Measurements from ENCODE around the gene LSAMP. TPM values are rescaled to one million over a fixed set of nuclear protein-coding genes. Genes with fewer than 3 reads are reported as not detected.

Gene LSAMP
- total RNA-seq, 1 experiment from 2014 or later: not detected

- intact Hi-C loops (cut with micrococcal nuclease; ENCODE audit: unreplicated experiment): no loop called here
- no peaks in the 10 kb centered on the region for H3K27me3 ChIP-seq (replicated peaks; ENCODE audit: control insufficient read depth, insufficient read depth, low read length)
- Mint-ChIP-seq H3K9me3 (ENCODE audit: unreplicated experiment) (no peaks in the 10 kb centered on the region), H3K27me3 (ENCODE audit: insufficient read depth, unreplicated experiment) (peaks cover 5% of the 10 kb centered on the region), H3K36me3 (ENCODE audit: insufficient read depth, unreplicated experiment) (no peaks in the 10 kb centered on the region), H3K4me1 (ENCODE audit: low read depth, unreplicated experiment) (no peaks in the 10 kb centered on the region), H3K27ac (ENCODE audit: unreplicated experiment) (no peak overlapping the region), H3K4me3 (ENCODE audit: unreplicated experiment) (no peak overlapping the region)
- ChIA-PET CTCF (no interaction called here), POLR2A (no interaction called here)
- H3K4me1 ChIP-seq: no peaks in the 10 kb centered on the region
- DNase-seq: no peak
- no peaks in the 10 kb centered on the region for H3K9me3 ChIP-seq
- no peaks in the 10 kb centered on the region for H3K36me3 ChIP-seq (ENCODE audit: control insufficient read depth, insufficient read depth, low read length)
- no peak overlapping the region for H3K4me3 ChIP-seq (ENCODE audit: low read depth, low read length)
- no TSS peak for BruUV-seq (replicated peaks)
- no peak for TF ChIP-seq CTCF (IDR thresholded peaks at IDR 0.05; ENCODE audit: insufficient read depth in 1 of 2, low read depth in 1 of 2, low read length in 1 of 2, severe bottlenecking in 1 of 2, unreplicated experiment in 1 of 2)
These were observed 394.2 kb downstream of the LSAMP start for GRCh38 chr3:116051040-116051439.

GRCh38 chr3:116050311-116050915, 394.9 kb downstream of the LSAMP start:
- ChIA-PET POLR2A (no interaction called here), CTCF (no interaction called here)
- Mint-ChIP-seq H3K27me3 (ENCODE audit: insufficient read depth, unreplicated experiment) (peaks cover 5% of the 10 kb centered on the region), H3K4me3 (ENCODE audit: unreplicated experiment) (no peak overlapping the region), H3K4me1 (ENCODE audit: low read depth, unreplicated experiment) (no peaks in the 10 kb centered on the region), H3K27ac (ENCODE audit: unreplicated experiment) (no peak overlapping the region), H3K36me3 (ENCODE audit: insufficient read depth, unreplicated experiment) (no peaks in the 10 kb centered on the region), H3K9me3 (ENCODE audit: unreplicated experiment) (no peaks in the 10 kb centered on the region)
- Histone ChIP-seq H3K27me3 (replicated peaks; ENCODE audit: control insufficient read depth, insufficient read depth, low read length) (no peaks in the 10 kb centered on the region), H3K4me3 (ENCODE audit: low read depth, low read length) (no peak overlapping the region), H3K4me1 (no peaks in the 10 kb centered on the region), H3K9me3 (no peaks in the 10 kb centered on the region), H3K36me3 (ENCODE audit: control insufficient read depth, insufficient read depth, low read length) (no peaks in the 10 kb centered on the region)
- intact Hi-C loops (cut with micrococcal nuclease; ENCODE audit: unreplicated experiment): no loop called here
- DNase-seq: no peak
- BruUV-seq (replicated peaks): no TSS peak
- TF ChIP-seq CTCF (IDR thresholded peaks at IDR 0.05; ENCODE audit: insufficient read depth in 1 of 2, low read depth in 1 of 2, low read length in 1 of 2, severe bottlenecking in 1 of 2, unreplicated experiment in 1 of 2): no peak

- H3K4me3 Mint-ChIP-seq (ENCODE audit: unreplicated experiment): no peak overlapping the region
- H3K36me3 ChIP-seq (ENCODE audit: control insufficient read depth, insufficient read depth, low read length): no peaks in the 10 kb centered on the region
- POLR2A ChIA-PET: no interaction called here
- no peak for TF ChIP-seq CTCF (IDR thresholded peaks at IDR 0.05; ENCODE audit: insufficient read depth in 1 of 2, low read depth in 1 of 2, low read length in 1 of 2, severe bottlenecking in 1 of 2, unreplicated experiment in 1 of 2)
- H3K4me1 ChIP-seq: no peaks in the 10 kb centered on the region
- no TSS peak for BruUV-seq (replicated peaks)
- peaks cover 5% of the 10 kb centered on the region for H3K27me3 Mint-ChIP-seq (ENCODE audit: insufficient read depth, unreplicated experiment)
- CTCF ChIA-PET: no interaction called here
- no peak for DNase-seq
- no peaks in the 10 kb centered on the region for H3K9me3 Mint-ChIP-seq (ENCODE audit: unreplicated experiment)
- no peak overlapping the region for H3K27ac Mint-ChIP-seq (ENCODE audit: unreplicated experiment)
- no peaks in the 10 kb centered on the region for H3K36me3 Mint-ChIP-seq (ENCODE audit: insufficient read depth, unreplicated experiment)
- intact Hi-C loops (cut with micrococcal nuclease; ENCODE audit: unreplicated experiment): no loop called here
- no peaks in the 10 kb centered on the region for H3K9me3 ChIP-seq
- no peak overlapping the region for H3K4me3 ChIP-seq (ENCODE audit: low read depth, low read length)
- no peaks in the 10 kb centered on the region for H3K4me1 Mint-ChIP-seq (ENCODE audit: low read depth, unreplicated experiment)
- no peaks in the 10 kb centered on the region for H3K27me3 ChIP-seq (replicated peaks; ENCODE audit: control insufficient read depth, insufficient read depth, low read length)
These were observed 396.3 kb downstream of the LSAMP start for GRCh38 chr3:116048991-116049390.

Measured in Caco-2 (cell line).